ENCODE results near the gene PRUNE2. TPM values are rescaled to one million over a fixed set of nuclear protein-coding genes. Genes with fewer than 3 reads are reported as not detected.

The PRUNE2 gene
- total and polyA plus RNA-seq, 2 of the 13 experiments (the other 11 are each of a cell fraction or from before 2014, with no cell fraction given) = 0.02 TPM; not detected in 1

GRCh38 chr9:76629205-76629990 is 276.5 kb downstream of the PRUNE2 start (continued):
- TF ChIP-seq SNAPC4 (CRISPR knock-in tag; IDR thresholded peaks at IDR 0.05) = no peak
- TF ChIP-seq ZNF782 (CRISPR knock-in tag; IDR thresholded peaks at IDR 0.05; ENCODE audit: borderline replicate concordance) = no peak
- TF ChIP-seq ZNF512B (CRISPR knock-in tag; IDR thresholded peaks at IDR 0.05; ENCODE audit: borderline replicate concordance) = no peak
- no peak for TF ChIP-seq ZNF333 (CRISPR knock-in tag; IDR thresholded peaks at IDR 0.05; ENCODE audit: borderline replicate concordance)
- no peak for TF ChIP-seq ZNF558 (CRISPR knock-in tag; IDR thresholded peaks at IDR 0.05; ENCODE audit: borderline replicate concordance)
- TF ChIP-seq ZNF546 (CRISPR knock-in tag; conservative IDR thresholded peaks at IDR 0.05) = no peak
- TF ChIP-seq POLR2G (IDR thresholded peaks at IDR 0.05; ENCODE audit: low read depth, low read length) = no peak
- TF ChIP-seq JUN (CRISPR knock-in tag; IDR thresholded peaks at IDR 0.05) = no peak
- no peak for TF ChIP-seq CHCHD3 (CRISPR knock-in tag; IDR thresholded peaks at IDR 0.05)

Data from HepG2 (cell line).